Stimulated activated naive CD8-positive, alpha-beta T cell treated with anti-CD3 and anti-CD28 coated beads, Interleukin-15, Interleukin-2, amounts not matched to agents 100 ng/mL and 50 ng/mL, for 24 hours (primary cell): ENCODE data around the gene CUBN.

Source experiments
- H3K27ac Mint-ChIP-seq: one replicate; pipeline ENCODE4 v1.8.0; 2021; ENCODE audit warnings: mild to moderate bottlenecking, mixed read lengths
- H3K27me3 Mint-ChIP-seq: one replicate; pipeline ENCODE4 v1.8.0; 2021; ENCODE audit warnings: mixed read lengths
- H3K36me3 Mint-ChIP-seq: one replicate; pipeline ENCODE4 v1.8.0; 2021; ENCODE audit warnings: low read depth, mixed read lengths
- H3K4me1 Mint-ChIP-seq: one replicate; pipeline ENCODE4 v1.8.0; 2021; ENCODE audit warnings: low read depth, mixed read lengths
- H3K4me3 Mint-ChIP-seq: one replicate; pipeline ENCODE4 v1.8.0; 2021; ENCODE audit warnings: mild to moderate bottlenecking, mixed read lengths
- H3K9me3 Mint-ChIP-seq: one replicate; pipeline ENCODE4 v1.8.0; 2021; ENCODE audit warnings: mixed read lengths

Gene CUBN

GRCh38 chr10:16975188-16975587 is 154.4 kb downstream of the CUBN start:
- Mint-ChIP-seq H3K27me3 (no peaks in the 10 kb centered on the region), H3K4me1 (peaks cover 16% of the 10 kb centered on the region)

GRCh38 chr10:16968416-16969041 is 161.1 kb downstream of the CUBN start:
- no peak overlapping the region for H3K4me3 Mint-ChIP-seq
- no peaks in the 10 kb centered on the region for H3K9me3 Mint-ChIP-seq
- no peaks in the 10 kb centered on the region for H3K27me3 Mint-ChIP-seq
- H3K27ac Mint-ChIP-seq: peak overlapping the region; percentile 17
- H3K36me3 Mint-ChIP-seq: peaks cover under 1% of the 10 kb centered on the region
- H3K4me1 Mint-ChIP-seq: peaks cover 20% of the 10 kb centered on the region

More at GRCh38 chr10:16975188-16975587, 154.4 kb downstream of the CUBN start:
- Mint-ChIP-seq H3K4me3 (no peak overlapping the region), H3K27ac (peak overlapping the region; percentile 69), H3K9me3 (no peaks in the 10 kb centered on the region), H3K36me3 (no peaks in the 10 kb centered on the region)

DNA sequence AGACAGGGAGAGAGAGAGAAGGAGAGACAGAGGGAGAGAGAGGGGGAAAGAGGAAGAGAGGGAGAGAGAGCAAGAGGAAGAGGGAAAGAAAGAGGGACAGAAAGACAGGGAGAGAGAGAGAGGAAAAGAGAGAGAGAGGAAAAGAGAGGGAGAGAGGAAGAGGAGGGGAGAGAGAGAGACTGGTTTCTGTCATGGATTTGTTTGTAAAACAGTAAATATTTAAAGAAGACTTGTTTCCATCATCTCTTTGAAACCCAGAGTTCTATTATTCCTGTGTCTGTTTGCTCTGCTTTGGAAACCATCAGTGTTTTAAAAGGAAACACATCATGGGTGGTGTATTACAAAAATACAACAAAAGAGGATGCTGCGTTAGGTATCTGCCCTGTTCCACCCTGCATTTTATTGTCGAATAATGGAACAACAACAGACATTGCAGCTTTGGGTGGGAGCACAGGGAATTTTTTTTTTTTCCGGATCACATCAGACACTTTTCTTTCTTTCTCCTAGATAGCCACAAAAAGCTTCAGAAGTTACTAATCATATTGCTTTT is 161.7 kb downstream of the CUBN start:
- H3K27me3 Mint-ChIP-seq: no peaks in the 10 kb centered on the region
- H3K4me3 Mint-ChIP-seq: no peak overlapping the region
- peak overlapping the region; percentile 53 for H3K27ac Mint-ChIP-seq
- H3K4me1 Mint-ChIP-seq: peaks cover 20% of the 10 kb centered on the region
- H3K36me3 Mint-ChIP-seq: peaks cover 3% of the 10 kb centered on the region
- H3K9me3 Mint-ChIP-seq: no peaks in the 10 kb centered on the region

DNA sequence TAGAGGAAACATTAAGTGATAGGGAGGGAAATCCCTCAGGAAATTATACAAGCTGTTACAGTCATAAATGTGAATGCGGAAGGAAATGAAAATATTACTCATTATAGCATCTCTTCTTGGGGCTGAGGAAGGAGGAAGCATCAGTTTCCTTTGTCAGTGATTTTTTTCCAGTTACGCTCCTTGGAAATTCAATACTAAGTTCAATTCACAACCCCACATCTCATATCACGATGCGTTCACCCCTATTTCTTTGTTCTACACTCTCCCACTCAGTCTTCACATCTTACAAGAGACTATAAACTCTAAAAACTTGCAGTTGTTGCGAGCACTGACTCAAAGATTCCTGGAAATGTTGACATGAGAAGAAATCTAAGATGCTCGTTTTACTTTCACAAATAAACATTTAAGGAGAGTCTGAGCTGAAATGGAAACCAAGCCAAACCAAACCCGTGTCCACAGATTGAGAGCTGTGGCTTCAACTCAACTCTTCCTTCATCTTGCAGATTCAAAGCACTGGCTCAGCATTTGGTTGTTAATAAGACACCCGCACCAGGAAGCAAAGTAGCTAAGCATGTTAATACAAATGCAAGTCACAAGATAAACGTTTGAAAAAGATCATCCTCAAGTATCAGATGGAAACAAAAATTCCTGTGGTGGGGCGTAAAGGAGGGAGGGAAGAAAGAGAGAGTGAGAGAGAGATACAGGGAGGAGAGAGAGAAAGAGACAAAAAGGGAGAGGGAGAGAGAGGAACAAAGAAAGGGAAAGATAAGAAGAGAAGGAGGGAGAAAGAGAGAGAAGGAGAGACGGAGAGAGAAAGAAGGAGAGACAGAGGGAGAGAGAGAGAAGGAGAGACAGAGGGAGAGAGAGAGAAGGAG is 162.4 kb downstream of the CUBN start:
- Mint-ChIP-seq H3K4me1 (peaks cover 20% of the 10 kb centered on the region), H3K27ac (peak overlapping the region; percentile 53), H3K36me3 (peaks cover 3% of the 10 kb centered on the region), H3K4me3 (peak overlapping the region; percentile 12), H3K27me3 (no peaks in the 10 kb centered on the region), H3K9me3 (no peaks in the 10 kb centered on the region)

- Mint-ChIP-seq H3K4me3 (no peak overlapping the region), H3K36me3 (peaks cover 7% of the 10 kb centered on the region), H3K27ac (no peak overlapping the region), H3K9me3 (no peaks in the 10 kb centered on the region), H3K27me3 (no peaks in the 10 kb centered on the region), H3K4me1 (peaks cover 20% of the 10 kb centered on the region)
Observed at GRCh38 chr10:16965740-16966447, 163.7 kb downstream of the CUBN start.

GRCh38 chr10:16965344-16965616 is 164.3 kb downstream of the CUBN start:
- H3K4me3 Mint-ChIP-seq: no peak overlapping the region
- peaks cover 7% of the 10 kb centered on the region for H3K36me3 Mint-ChIP-seq
- no peak overlapping the region for H3K27ac Mint-ChIP-seq
- H3K27me3 Mint-ChIP-seq: no peaks in the 10 kb centered on the region
- no peaks in the 10 kb centered on the region for H3K9me3 Mint-ChIP-seq
- H3K4me1 Mint-ChIP-seq: peaks cover 20% of the 10 kb centered on the region

- Mint-ChIP-seq H3K9me3 (no peaks in the 10 kb centered on the region), H3K4me3 (no peak overlapping the region), H3K4me1 (peaks cover 20% of the 10 kb centered on the region), H3K27ac (no peak overlapping the region), H3K27me3 (no peaks in the 10 kb centered on the region), H3K36me3 (peaks cover 7% of the 10 kb centered on the region)
Observed at GRCh38 chr10:16964576-16965343, 164.9 kb downstream of the CUBN start.

DNA sequence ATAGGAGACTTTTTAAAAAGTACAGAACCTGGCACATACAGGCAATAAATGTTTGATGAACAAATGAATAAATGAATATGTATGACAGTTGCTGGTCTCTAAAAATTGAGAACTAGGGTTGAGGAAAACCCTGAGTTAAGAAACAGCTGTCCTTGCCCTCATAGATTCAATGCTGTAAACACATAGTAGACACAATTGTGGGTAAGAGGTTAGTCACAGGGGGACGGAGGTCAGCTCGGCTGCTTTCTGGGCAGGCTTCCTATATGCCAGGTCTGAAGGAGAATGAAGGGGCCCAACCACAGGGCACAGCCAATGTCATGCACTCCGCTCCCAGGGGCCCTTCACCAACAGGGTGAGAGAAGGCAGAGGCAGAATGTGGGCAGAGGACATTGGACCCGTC is 169.1 kb downstream of the CUBN start:
- Mint-ChIP-seq H3K4me1 (no peaks in the 10 kb centered on the region), H3K36me3 (peaks cover 7% of the 10 kb centered on the region), H3K9me3 (no peaks in the 10 kb centered on the region), H3K4me3 (no peak overlapping the region), H3K27ac (no peak overlapping the region), H3K27me3 (no peaks in the 10 kb centered on the region)

- Mint-ChIP-seq H3K4me1 (peaks cover 10% of the 10 kb centered on the region), H3K27ac (no peak overlapping the region), H3K27me3 (no peaks in the 10 kb centered on the region), H3K36me3 (peaks cover 9% of the 10 kb centered on the region), H3K9me3 (no peaks in the 10 kb centered on the region), H3K4me3 (no peak overlapping the region)
Observed at GRCh38 chr10:16957038-16957437, 172.6 kb downstream of the CUBN start.

DNA sequence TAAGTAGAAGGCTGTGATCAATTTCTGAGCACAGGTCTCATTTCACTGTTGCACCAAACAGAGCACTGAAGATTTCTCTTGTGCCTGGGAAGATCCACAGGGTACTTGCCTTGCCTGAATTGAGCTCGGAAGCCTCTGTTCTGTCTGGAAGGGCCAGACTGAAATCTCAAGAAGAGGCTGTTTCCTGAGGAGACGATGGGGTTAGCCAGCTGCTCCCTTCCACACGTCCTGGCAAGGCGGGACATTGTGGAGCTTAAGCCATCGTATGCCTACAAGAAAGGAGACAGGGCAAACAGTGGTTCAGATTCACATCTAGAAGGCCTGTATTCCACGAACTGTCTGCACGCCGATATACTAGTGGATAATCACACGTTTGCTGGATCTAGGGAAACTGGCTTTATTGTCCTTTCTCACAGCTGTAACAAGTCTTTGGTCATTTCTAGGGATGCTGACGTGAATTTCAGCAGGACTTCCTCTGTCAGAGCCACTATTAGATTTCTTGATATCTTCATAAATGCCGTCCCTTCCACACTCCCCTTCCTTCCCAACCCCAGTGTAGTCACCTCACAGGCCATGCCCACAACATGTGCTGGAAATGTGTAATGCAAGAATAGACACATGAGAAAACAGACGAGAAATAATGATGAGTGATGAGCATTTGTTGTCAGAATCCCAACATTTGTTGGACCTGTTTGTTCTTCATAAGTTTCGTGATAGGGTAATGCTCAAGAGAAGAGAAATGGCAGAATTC is 175.2 kb downstream of the CUBN start:
- H3K4me1 Mint-ChIP-seq: peaks cover 18% of the 10 kb centered on the region
- no peak overlapping the region for H3K27ac Mint-ChIP-seq
- H3K27me3 Mint-ChIP-seq: no peaks in the 10 kb centered on the region
- H3K36me3 Mint-ChIP-seq: peaks cover 5% of the 10 kb centered on the region
- H3K4me3 Mint-ChIP-seq: no peak overlapping the region
- H3K9me3 Mint-ChIP-seq: no peaks in the 10 kb centered on the region

- Mint-ChIP-seq H3K27ac (no peak overlapping the region), H3K4me1 (peaks cover 18% of the 10 kb centered on the region), H3K36me3 (peaks cover 5% of the 10 kb centered on the region), H3K27me3 (no peaks in the 10 kb centered on the region), H3K9me3 (no peaks in the 10 kb centered on the region), H3K4me3 (no peak overlapping the region)
Observed at GRCh38 chr10:16953270-16953669, 176.3 kb downstream of the CUBN start.

GRCh38 chr10:16952610-16953009 is 177.0 kb downstream of the CUBN start:
- Mint-ChIP-seq H3K9me3 (no peaks in the 10 kb centered on the region), H3K27me3 (no peaks in the 10 kb centered on the region), H3K4me1 (peaks cover 18% of the 10 kb centered on the region), H3K27ac (no peak overlapping the region), H3K4me3 (no peak overlapping the region), H3K36me3 (peaks cover 5% of the 10 kb centered on the region)

GRCh38 chr10:16952080-16952479 is 177.5 kb downstream of the CUBN start:
- no peaks in the 10 kb centered on the region for H3K9me3 Mint-ChIP-seq
- no peak overlapping the region for H3K4me3 Mint-ChIP-seq
- H3K4me1 Mint-ChIP-seq: peaks cover 18% of the 10 kb centered on the region
- no peaks in the 10 kb centered on the region for H3K27me3 Mint-ChIP-seq
- peaks cover 5% of the 10 kb centered on the region for H3K36me3 Mint-ChIP-seq
- no peak overlapping the region for H3K27ac Mint-ChIP-seq
